ENCODE results near the gene PLEKHM3.

Gene PLEKHM3

GRCh38 chr2:207974216-207974605, 51.1 kb downstream of the PLEKHM3 start:
- no peaks in the 10 kb centered on the region for H3K9me3 Mint-ChIP-seq
- H3K36me3 Mint-ChIP-seq (ENCODE audit: insufficient read depth), result peaks cover 11% of the 10 kb centered on the region
- H3K4me1 Mint-ChIP-seq, result peaks cover 17% of the 10 kb centered on the region

GRCh38 chr2:207970826-207971180, 54.5 kb downstream of the PLEKHM3 start:
- Mint-ChIP-seq H3K9me3 (no peaks in the 10 kb centered on the region), H3K4me1 (peaks cover 21% of the 10 kb centered on the region), H3K4me3 (no peak overlapping the region), H3K36me3 (ENCODE audit: insufficient read depth) (peaks cover 8% of the 10 kb centered on the region), H3K27me3 (no peaks in the 10 kb centered on the region), H3K27ac (ENCODE audit: low read depth) (no peak overlapping the region)
- ATAC-seq (replicated peaks; ENCODE audit: extremely low read depth, poor library complexity, severe bottlenecking) (no peak), DNase-seq (ENCODE audit: low spot score in 2 of 2) (no peak)

More at GRCh38 chr2:207974216-207974605, 51.1 kb downstream of the PLEKHM3 start:
- ATAC-seq (replicated peaks; ENCODE audit: extremely low read depth, poor library complexity, severe bottlenecking) (no peak), DNase-seq (ENCODE audit: low spot score in 2 of 2) (no peak)
- Mint-ChIP-seq H3K4me3 (no peak overlapping the region), H3K27me3 (no peaks in the 10 kb centered on the region), H3K27ac (ENCODE audit: low read depth) (no peak overlapping the region)

DNA sequence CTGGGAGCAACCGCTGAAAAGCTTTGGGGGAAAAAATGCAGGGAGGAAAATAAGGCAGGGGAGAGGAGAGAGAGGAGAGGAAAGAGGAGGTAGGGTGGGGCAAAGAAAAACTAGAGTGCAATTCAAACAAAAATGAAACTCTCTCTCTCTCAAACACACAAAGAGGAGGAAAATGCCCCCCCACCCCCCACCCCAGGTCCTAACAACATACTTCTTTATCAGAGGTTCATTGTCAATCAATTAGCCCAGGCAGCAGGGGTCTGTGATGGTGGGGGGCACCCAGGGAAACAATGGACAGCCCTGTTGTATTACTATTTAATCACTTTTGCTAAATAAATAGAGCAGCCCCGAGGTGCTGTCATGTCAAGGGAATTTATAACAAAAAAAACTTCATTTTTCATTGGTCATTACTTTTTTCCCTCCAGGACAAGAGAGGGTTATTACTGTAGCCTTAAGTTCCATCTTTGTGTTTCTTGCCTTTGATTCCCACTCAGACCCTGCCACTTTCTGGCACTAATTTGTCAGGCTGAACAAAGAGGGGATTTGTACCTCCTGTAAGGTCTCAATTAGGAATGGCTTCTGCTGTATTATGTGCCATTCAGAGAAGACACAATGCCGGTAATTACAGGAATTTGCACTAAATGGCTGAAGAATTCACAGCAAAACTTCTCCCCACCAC, 55.0 kb downstream of the PLEKHM3 start:
- Mint-ChIP-seq H3K4me1 (peaks cover 21% of the 10 kb centered on the region), H3K27me3 (no peaks in the 10 kb centered on the region), H3K4me3 (no peak overlapping the region), H3K27ac (ENCODE audit: low read depth) (no peak overlapping the region), H3K36me3 (ENCODE audit: insufficient read depth) (peaks cover 8% of the 10 kb centered on the region), H3K9me3 (no peaks in the 10 kb centered on the region)
- no peak for ATAC-seq (replicated peaks; ENCODE audit: extremely low read depth, poor library complexity, severe bottlenecking)
- no peak for DNase-seq (ENCODE audit: low spot score in 2 of 2)

DNA sequence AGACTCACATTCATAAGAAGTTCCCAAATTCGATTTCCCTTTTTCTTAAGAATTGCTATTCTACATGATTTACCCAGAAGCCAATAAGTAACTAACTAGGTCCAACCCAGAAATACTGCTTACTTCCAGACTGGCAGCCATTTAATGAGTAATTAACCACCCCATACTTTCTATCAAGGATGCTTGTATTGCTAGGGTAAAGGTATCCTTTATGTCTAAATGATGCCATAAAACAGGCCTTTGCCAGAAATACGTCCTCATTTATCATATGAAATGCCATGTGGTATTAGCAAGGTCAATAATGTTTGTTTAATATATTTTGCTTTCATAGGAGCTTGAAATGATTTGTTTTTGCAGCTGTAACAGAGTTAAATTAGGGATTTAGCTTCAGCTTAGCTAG, 56.1 kb downstream of the PLEKHM3 start:
- Mint-ChIP-seq H3K9me3 (no peaks in the 10 kb centered on the region), H3K27me3 (no peaks in the 10 kb centered on the region), H3K4me1 (peaks cover 20% of the 10 kb centered on the region), H3K27ac (ENCODE audit: low read depth) (no peak overlapping the region), H3K4me3 (no peak overlapping the region), H3K36me3 (ENCODE audit: insufficient read depth) (peaks cover 6% of the 10 kb centered on the region)
- ATAC-seq (replicated peaks; ENCODE audit: extremely low read depth, poor library complexity, severe bottlenecking) (no peak), DNase-seq (ENCODE audit: low spot score in 2 of 2) (no peak)

DNA sequence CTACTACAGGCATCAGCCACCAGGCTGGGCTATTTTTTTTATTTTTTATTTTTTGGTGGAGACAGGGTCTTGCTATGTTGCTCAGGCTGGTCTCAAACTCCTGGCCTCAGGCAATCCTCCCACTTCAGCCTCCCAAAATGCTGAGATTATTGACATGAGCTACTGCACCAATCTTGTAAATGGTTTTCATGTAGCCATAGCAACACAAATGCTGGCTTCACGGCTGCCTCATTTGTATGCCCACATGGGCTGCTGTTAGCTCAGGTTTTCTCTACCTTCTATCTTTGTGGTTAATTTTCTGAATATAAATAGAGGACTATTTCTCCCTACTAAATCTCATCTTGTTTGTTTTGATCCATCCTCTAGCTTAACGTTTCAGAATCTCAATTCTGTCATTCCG, 58.2 kb downstream of the PLEKHM3 start:
- Mint-ChIP-seq H3K9me3 (peaks cover 8% of the 10 kb centered on the region), H3K4me3 (no peak overlapping the region), H3K4me1 (peaks cover 15% of the 10 kb centered on the region), H3K36me3 (ENCODE audit: insufficient read depth) (peaks cover 4% of the 10 kb centered on the region), H3K27ac (ENCODE audit: low read depth) (no peak overlapping the region), H3K27me3 (no peaks in the 10 kb centered on the region)
- no peak for ATAC-seq (replicated peaks; ENCODE audit: extremely low read depth, poor library complexity, severe bottlenecking)
- DNase-seq (ENCODE audit: low spot score in 2 of 2), result no peak

- Mint-ChIP-seq H3K27ac (ENCODE audit: low read depth) (no peak overlapping the region), H3K9me3 (peaks cover 8% of the 10 kb centered on the region), H3K4me3 (no peak overlapping the region), H3K36me3 (ENCODE audit: insufficient read depth) (peaks cover 1% of the 10 kb centered on the region), H3K4me1 (peaks cover 7% of the 10 kb centered on the region), H3K27me3 (no peaks in the 10 kb centered on the region)
- ATAC-seq (replicated peaks; ENCODE audit: extremely low read depth, poor library complexity, severe bottlenecking) (no peak), DNase-seq (ENCODE audit: low spot score in 2 of 2) (no peak)
Observed at GRCh38 chr2:207960911-207961310, 64.4 kb downstream of the PLEKHM3 start.

- H3K27ac Mint-ChIP-seq (ENCODE audit: low read depth), result no peak overlapping the region
- ATAC-seq (replicated peaks; ENCODE audit: extremely low read depth, poor library complexity, severe bottlenecking) (no peak), DNase-seq (ENCODE audit: low spot score in 2 of 2) (no peak)
- H3K4me1 Mint-ChIP-seq, result peaks cover 12% of the 10 kb centered on the region
- no peaks in the 10 kb centered on the region for H3K27me3 Mint-ChIP-seq
- H3K9me3 Mint-ChIP-seq, result peaks cover 8% of the 10 kb centered on the region
- peaks cover 1% of the 10 kb centered on the region for H3K36me3 Mint-ChIP-seq (ENCODE audit: insufficient read depth)
- no peak overlapping the region for H3K4me3 Mint-ChIP-seq
Observed at GRCh38 chr2:207960090-207960489, 65.2 kb downstream of the PLEKHM3 start.

DNA sequence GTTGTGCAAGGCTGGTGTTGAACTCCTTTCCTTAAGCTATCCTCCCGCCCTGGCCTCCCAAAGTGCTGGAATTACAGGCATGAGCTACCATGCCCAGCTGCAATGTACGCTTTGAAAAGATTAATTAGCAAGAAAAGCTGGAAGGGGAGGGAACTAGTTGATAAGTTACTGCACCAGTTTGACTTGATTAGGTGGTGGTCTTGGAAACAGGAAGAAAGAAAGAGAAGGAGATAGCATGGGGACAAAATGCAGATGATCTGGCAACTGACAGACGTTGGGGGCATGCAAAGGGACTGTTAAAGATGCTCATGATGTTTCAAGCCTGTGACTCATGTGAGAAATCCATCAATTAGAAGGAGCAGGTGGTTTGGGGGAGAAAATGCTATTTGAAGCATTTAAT, 68.6 kb downstream of the PLEKHM3 start:
- Mint-ChIP-seq H3K4me1 (peaks cover 17% of the 10 kb centered on the region), H3K27me3 (no peaks in the 10 kb centered on the region), H3K27ac (ENCODE audit: low read depth) (no peak overlapping the region), H3K4me3 (no peak overlapping the region), H3K9me3 (no peaks in the 10 kb centered on the region), H3K36me3 (ENCODE audit: insufficient read depth) (peaks cover 1% of the 10 kb centered on the region)
- ATAC-seq (replicated peaks; ENCODE audit: extremely low read depth, poor library complexity, severe bottlenecking), result no peak
- no peak for DNase-seq (ENCODE audit: low spot score in 2 of 2)

GRCh38 chr2:207955456-207955855, 69.9 kb downstream of the PLEKHM3 start:
- Mint-ChIP-seq H3K27ac (ENCODE audit: low read depth) (no peak overlapping the region), H3K4me1 (peaks cover 20% of the 10 kb centered on the region), H3K36me3 (ENCODE audit: insufficient read depth) (peaks cover under 1% of the 10 kb centered on the region), H3K9me3 (no peaks in the 10 kb centered on the region), H3K4me3 (no peak overlapping the region), H3K27me3 (no peaks in the 10 kb centered on the region)
- ATAC-seq (replicated peaks; ENCODE audit: extremely low read depth, poor library complexity, severe bottlenecking), result no peak
- DNase-seq (ENCODE audit: low spot score in 2 of 2), result no peak

DNA sequence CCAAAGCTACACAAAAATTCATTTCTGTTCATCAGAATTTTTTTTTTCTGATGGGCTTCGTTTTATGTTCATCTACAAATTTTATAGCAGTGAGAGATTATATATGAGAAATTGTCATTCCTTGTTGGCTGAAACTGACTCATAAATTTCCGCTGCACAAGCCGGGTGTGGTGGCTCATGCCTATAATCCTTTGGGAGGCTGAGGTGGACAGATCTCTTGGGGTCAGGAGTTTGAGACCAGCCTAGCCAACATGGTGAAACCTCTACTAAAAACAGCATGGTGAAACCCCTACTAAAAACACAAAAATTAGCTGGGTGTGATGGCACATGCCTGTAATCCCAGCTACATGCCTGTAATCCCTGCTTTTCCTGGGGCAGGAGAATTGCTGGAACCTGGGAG, 72.0 kb downstream of the PLEKHM3 start:
- Mint-ChIP-seq H3K27ac (ENCODE audit: low read depth) (no peak overlapping the region), H3K4me3 (no peak overlapping the region), H3K36me3 (ENCODE audit: insufficient read depth) (peaks cover 2% of the 10 kb centered on the region), H3K9me3 (no peaks in the 10 kb centered on the region), H3K4me1 (peaks cover 15% of the 10 kb centered on the region), H3K27me3 (no peaks in the 10 kb centered on the region)
- DNase-seq (ENCODE audit: low spot score in 2 of 2), result no peak
- no peak for ATAC-seq (replicated peaks; ENCODE audit: extremely low read depth, poor library complexity, severe bottlenecking)

GRCh38 chr2:207952564-207953345, 72.6 kb downstream of the PLEKHM3 start:
- ATAC-seq (replicated peaks; ENCODE audit: extremely low read depth, poor library complexity, severe bottlenecking) (no peak), DNase-seq (ENCODE audit: low spot score in 2 of 2) (no peak)
- H3K36me3 Mint-ChIP-seq (ENCODE audit: insufficient read depth), result peaks cover 2% of the 10 kb centered on the region
- H3K9me3 Mint-ChIP-seq, result no peaks in the 10 kb centered on the region
- no peak overlapping the region for H3K27ac Mint-ChIP-seq (ENCODE audit: low read depth)
- no peak overlapping the region for H3K4me3 Mint-ChIP-seq
- H3K4me1 Mint-ChIP-seq, result peaks cover 15% of the 10 kb centered on the region
- no peaks in the 10 kb centered on the region for H3K27me3 Mint-ChIP-seq

DNA sequence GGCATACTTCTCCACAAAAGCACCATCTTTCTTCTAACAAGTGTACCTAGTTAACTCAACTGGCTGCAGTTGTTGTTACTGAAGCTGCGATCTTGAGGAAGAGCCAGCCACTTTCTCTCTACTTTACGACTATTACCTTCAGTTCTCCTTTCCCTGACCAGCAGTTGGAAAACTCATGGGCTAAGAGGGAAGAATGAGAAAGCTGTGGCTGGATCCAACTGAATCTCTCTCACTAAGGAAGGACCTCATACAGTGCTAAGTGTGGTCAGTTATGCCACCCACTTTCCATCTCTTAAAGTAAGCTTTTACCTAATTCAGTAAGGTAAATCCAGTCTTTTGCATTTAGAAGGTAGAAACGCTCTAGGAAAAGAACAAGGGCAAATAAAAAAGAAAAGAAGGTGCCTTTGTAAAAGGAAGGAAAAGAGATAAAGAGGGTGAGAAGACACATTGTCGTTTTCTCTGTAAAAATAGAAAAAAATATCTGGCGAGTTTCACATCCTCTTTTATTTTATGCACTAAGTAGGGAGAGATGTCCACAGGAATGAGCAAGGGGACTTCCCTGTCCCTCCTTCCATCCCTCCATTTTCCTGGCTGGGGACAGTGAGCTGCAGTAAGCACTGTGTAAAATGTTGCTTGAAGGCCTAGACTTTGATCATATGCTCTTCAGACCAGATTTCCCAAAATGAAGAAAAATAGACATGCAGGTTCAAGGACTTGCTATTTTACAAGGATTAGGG, 73.4 kb downstream of the PLEKHM3 start:
- H3K4me1 Mint-ChIP-seq, result peaks cover 15% of the 10 kb centered on the region
- no peaks in the 10 kb centered on the region for H3K27me3 Mint-ChIP-seq
- H3K27ac Mint-ChIP-seq (ENCODE audit: low read depth), result no peak overlapping the region
- no peaks in the 10 kb centered on the region for H3K9me3 Mint-ChIP-seq
- no peak overlapping the region for H3K4me3 Mint-ChIP-seq
- ATAC-seq (replicated peaks; ENCODE audit: extremely low read depth, poor library complexity, severe bottlenecking), result no peak
- peaks cover 2% of the 10 kb centered on the region for H3K36me3 Mint-ChIP-seq (ENCODE audit: insufficient read depth)
- DNase-seq (ENCODE audit: low spot score in 2 of 2), result no peak

DNA sequence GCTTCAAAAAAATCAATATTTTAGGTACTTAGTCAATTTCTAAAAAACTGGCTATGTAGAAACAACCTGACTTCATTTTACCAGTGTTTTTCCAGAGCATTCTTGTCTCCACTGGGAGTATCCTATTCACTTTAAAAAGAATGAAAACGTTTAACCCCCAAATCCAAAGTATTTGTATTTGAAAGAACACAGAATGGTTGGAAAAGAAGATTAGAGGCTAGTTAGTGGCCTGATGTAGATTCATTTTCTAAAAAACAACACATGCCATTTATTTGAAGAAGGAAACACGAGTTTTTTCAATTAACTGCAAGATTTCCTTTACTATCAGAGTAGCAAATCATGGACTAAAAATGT, 74.6 kb downstream of the PLEKHM3 start:
- H3K27me3 Mint-ChIP-seq, result no peaks in the 10 kb centered on the region
- H3K9me3 Mint-ChIP-seq, result no peaks in the 10 kb centered on the region
- ATAC-seq (replicated peaks; ENCODE audit: extremely low read depth, poor library complexity, severe bottlenecking), result no peak
- no peak overlapping the region for H3K4me3 Mint-ChIP-seq
- peaks cover 13% of the 10 kb centered on the region for H3K4me1 Mint-ChIP-seq
- H3K36me3 Mint-ChIP-seq (ENCODE audit: insufficient read depth), result peaks cover 2% of the 10 kb centered on the region
- no peak overlapping the region for H3K27ac Mint-ChIP-seq (ENCODE audit: low read depth)
- no peak for DNase-seq (ENCODE audit: low spot score in 2 of 2)
